HG02938 (cell line): ENCODE data around the gene AMOTL2.

Experiments used
- ATAC-seq: cut with Tn5 transposase; IDR thresholded peaks from one replicate; pipeline ENCODE4 v1.9.1; 2021; ENCODE audit warnings: mild to moderate bottlenecking, moderate library complexity; ENCODE audit not compliant: unreplicated experiment

AMOTL2 gene

GRCh38 chr3:134366928-134367811 is 7.1 kb downstream of the AMOTL2 start:
- ATAC-seq: no peak

GRCh38 chr3:134366221-134366927 is 7.9 kb downstream of the AMOTL2 start:
- no peak for ATAC-seq

GRCh38 chr3:134365766-134366065 is 8.5 kb downstream of the AMOTL2 start:
- ATAC-seq: no peak

GRCh38 chr3:134364936-134365765 is 9.1 kb downstream of the AMOTL2 start:
- no peak for ATAC-seq

- no peak for ATAC-seq
These were observed 9.9 kb downstream of the AMOTL2 start for GRCh38 chr3:134364061-134364935.

- no peak for ATAC-seq
These were observed 10.9 kb downstream of the AMOTL2 start for GRCh38 chr3:134363381-134363755.

- ATAC-seq: no peak
These were observed 11.4 kb downstream of the AMOTL2 start for GRCh38 chr3:134362670-134363380.

GRCh38 chr3:134362221-134362620 is 12.0 kb downstream of the AMOTL2 start:
- ATAC-seq: no peak

GRCh38 chr3:134361162-134361835 is 12.9 kb downstream of the AMOTL2 start:
- ATAC-seq: no peak

- ATAC-seq: no peak
These were observed 14.2 kb downstream of the AMOTL2 start for GRCh38 chr3:134360046-134360445.

- no peak for ATAC-seq
These were observed 14.9 kb downstream of the AMOTL2 start for GRCh38 chr3:134359121-134360010.

GRCh38 chr3:134357914-134358811 is 16.1 kb downstream of the AMOTL2 start:
- no peak for ATAC-seq

- no peak for ATAC-seq
These were observed 16.9 kb downstream of the AMOTL2 start for GRCh38 chr3:134357261-134357913.

GRCh38 chr3:134356411-134357040 is 17.7 kb downstream of the AMOTL2 start:
- ATAC-seq: no peak

GRCh38 chr3:134355416-134355815 is 18.8 kb downstream of the AMOTL2 start:
- ATAC-seq: no peak

GRCh38 chr3:134354612-134355251 is 19.5 kb downstream of the AMOTL2 start:
- no peak for ATAC-seq
